Urothelium cell line (cell line): ENCODE results near the gene ZFP64.
"Not testable (repeated sequence)": the region's sequence is repeated elsewhere in the genome, so short reads cannot be mapped to it uniquely, and the experiment has no call there.

Experiments used
- DNase-seq: peaks from one replicate; pipeline ENCODE4 v3.0.0; 2011; ENCODE audit warnings: low spot score, mixed read lengths
- FAIRE-seq: peaks from 2 replicates; lab custom pipeline; 2011; peaks lifted over from hg19 to GRCh38; lab: Jason Lieb, UNC

The ZFP64 gene

DNA sequence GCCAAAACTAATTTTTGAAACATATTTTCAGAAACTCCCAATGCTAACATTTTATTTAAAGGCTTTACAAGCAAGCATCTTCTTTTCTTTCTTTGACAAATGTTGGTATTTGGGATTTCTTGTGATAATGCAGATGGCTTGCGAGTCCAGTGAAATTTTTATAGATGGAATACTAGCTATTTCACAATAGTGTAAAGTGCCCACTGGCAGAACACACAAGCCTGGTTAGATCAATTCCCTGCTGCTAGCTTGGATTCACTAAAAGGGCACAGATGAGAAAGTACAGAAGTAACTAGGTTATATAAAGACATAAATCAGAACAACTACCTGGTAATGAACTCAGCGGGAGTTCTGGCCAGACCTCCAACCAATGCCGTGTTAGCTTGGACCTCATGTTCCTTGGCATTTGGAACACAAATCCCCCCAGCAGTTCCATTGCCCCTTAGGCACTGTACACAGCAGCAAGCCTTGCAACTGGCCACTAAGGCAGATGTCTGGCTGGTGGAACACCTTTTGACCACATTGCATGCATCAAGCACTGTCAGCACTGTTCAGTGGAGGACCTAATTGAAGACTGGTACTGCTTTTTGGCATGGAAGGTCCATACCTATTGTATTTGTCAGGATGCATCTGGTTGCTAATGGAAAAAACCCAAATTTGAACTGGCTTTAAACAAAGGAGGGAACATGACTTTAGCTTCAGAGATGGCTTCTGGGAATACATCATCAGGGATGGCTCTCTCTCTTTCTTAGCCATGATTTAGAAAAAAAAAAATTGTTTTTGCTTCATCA is 15.6 kb upstream of the ZFP64 start:
- FAIRE-seq (no peak), DNase-seq (no peak)

GRCh38 chr20:52204136-52204535 is 12.6 kb upstream of the ZFP64 start:
- DNase-seq (no peak), FAIRE-seq (peak; percentile 40)

DNA sequence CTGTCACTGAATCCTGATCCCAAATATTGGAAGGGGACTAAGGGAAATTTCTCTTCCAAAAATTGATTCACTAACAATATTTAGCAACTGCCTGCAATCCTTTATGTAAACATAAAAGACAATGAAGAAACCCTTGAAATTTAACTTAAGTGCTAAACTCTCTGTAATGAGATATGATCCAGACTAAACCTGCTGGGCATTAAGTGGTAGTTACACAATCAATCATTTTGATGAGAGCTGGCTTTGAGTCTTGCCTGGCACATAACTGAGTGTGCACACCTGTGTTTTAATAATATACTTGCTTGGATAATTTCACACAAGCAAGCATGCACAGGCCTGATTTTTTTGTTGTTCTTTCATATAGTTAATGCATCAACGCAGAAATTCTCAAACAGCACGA is 9.8 kb upstream of the ZFP64 start:
- DNase-seq, result no peak

GRCh38 chr20:52200870-52201269 is 9.3 kb upstream of the ZFP64 start:
- DNase-seq (no peak), FAIRE-seq (no peak)

More for the DNA sequence above, 9.8 kb upstream of the ZFP64 start:
- no peak for FAIRE-seq

DNA sequence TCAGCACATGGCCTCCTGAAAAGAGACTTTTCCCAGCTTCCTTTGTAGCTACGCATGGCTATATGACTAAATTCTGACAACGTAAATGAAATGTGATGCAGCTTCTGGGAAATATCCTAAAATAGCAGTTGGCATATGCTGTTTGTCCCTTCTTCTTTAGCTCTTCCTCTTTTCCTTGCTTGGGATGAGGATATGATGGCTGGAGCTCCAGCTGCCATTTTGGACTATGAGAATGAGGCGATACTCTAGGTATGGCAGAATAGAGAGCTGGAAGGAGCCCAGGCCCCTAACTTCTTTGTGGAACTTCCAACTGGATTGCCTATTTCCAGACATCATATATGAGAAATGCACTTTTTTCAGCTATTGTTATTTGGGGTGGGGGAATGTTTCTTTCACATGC is 5.3 kb upstream of the ZFP64 start:
- FAIRE-seq, result no peak
- no peak for DNase-seq

DNA sequence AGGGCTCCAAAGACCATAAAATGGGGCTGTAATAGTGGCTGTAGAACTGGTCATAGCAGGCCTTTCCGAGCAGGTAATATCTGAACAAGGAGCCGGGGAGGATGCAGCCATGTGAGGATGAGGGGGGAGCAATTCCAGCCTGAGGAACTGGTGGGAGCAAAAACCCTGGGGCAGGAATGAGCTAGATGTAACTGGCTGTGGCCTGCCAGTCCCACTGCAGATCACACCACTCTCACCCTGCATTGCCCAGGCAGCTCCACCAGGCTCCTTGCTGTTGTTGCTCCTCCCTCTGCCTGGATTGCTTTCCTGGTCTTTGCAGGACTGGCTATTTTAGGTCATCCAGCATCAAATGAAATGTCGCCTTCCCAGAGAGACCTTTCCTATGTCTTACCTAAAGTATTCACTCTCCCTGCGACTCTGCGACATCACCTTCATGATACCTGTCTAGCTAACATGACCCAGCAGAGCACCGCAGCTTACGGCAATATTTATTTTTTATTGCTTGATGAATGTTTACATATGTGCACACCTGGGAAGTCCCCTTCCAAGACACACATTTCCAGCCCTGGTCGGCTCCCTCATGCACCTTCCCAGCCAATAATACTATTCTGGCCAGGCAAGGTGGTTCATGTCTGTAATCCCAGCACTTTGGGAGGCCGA is 2.4 kb upstream of the ZFP64 start:
- DNase-seq (no peak), FAIRE-seq (no peak)

DNA sequence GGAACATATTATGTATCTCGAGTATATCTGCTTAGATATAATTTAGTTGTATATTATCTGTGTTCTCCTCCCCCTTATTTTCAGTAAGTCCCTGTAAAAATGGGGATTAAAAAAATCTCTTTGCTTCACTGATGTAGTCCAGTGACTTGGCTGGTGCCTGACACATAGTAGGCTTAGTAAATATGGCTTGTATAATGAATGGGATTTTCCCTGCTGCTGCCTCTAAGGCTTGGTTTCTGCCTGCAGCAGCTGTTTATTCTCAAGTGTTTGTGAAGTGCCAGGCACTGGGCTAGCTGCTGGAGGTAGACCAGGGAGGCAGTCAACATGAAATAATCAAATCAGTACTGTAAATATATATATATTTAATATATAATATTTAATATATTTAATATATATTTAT is 1.6 kb upstream of the ZFP64 start:
- no peak for FAIRE-seq
- no peak for DNase-seq

GRCh38 chr20:52192719-52193007 is 1.1 kb upstream of the ZFP64 start:
- not testable (repeated sequence) for FAIRE-seq, DNase-seq

DNA sequence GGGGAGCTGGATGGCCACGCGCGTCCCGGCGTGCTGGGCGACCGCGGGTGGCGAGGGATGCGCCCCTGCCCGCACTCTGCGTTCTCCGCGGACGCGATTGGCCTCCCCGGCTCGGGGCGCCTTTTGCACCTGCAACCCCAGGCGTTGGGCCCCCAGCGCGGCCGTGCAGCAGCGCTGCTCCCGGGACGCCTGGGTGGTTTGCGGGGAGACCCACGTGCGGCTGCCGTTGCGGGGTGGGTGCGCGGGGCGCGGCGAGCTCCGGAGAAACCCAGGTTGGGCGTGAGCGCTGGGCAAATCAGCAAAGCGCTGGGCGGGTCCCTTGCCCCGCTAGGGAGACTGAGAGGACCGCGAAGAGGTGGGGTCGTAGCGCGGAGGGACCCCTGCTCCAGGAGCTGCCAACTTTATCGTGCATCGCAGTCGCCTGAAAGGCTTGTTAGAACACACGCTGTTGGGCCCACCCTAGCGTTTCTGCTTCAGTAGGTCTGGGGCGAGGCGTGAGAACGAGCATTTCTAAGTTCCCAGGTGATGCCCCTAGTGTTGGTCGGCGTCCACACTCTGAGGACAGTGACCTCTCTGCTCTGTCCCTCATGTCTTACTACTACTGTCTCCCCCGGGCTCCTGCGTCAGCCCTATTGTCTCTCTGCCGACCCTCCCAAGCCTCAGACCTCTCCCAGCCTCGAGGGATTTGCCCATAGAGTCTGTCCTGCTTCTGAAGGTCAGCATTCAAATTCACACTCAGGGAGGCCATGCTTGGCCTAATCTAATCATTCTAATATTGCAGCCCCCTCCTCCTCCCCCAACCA is 538 bp upstream of the ZFP64 start:
- DNase-seq (peak; percentile 81), FAIRE-seq (no peak)

GRCh38 chr20:52190437-52191131 is 995 bp downstream of the ZFP64 start:
- FAIRE-seq (no peak), DNase-seq (peak; percentile 84)

DNA sequence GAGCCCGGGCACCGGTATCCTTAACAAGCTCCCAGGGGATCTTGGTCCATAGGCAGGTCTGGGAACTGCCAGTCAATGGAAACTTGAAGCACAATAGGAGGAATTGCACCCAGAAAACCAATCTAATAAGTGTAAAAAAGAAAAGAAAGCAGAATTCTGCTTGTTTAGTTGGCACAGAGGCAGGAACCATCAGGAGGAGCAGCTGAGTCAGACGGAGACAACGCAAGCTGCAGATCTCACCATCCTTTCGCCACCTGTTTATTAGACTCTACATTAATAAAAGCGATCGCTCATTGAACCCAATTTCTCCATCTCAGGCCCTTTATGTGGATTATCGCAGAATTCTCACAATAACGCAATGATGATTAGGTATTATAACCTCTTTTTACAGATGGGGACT is 9.8 kb downstream of the ZFP64 start:
- FAIRE-seq (no peak), DNase-seq (no peak)

- no peak for FAIRE-seq
Observed at GRCh38 chr20:52180180-52180840, 11.3 kb downstream of the ZFP64 start.

DNA sequence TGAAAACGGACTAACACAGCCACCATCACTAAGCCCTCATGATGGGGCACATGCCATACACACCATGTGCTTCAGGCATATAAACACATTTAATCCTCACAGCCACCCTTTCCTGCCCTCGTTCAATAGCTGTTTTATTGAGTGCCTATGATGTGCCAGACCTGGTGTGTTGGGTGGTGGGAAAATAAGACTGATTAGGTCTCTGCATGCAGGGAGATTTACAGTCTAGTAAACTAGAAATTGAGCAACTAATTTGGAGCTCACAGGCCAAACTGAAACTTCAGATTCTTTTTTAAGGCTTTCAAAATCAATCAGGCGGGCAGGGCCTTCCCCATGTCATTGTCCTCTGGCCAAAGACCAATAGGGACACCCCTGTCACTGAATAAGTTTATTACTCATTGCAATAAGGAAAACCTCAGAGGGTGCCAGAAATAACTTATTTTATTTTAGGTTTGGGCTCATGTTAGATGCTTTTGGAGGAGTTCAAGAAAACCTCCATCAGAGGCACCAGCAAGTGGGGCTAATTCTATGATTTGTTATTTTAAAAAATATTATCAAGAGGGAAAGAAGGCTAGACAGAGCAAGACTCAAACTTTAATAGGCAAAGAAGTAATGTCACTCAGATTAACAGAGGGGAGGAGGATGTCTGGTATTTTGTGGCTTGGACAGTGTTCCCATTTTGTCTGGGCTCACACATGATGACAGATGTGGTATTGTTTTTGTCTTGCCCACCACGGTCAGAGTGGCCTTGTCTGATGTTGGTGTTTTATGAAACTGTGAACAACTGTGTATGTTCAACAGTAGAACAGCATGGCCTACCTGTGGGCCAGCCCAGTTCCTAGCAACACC is 12.0 kb downstream of the ZFP64 start:
- FAIRE-seq, result no peak
- DNase-seq, result no peak

More at GRCh38 chr20:52180180-52180840, 11.3 kb downstream of the ZFP64 start:
- DNase-seq, result no peak

DNA sequence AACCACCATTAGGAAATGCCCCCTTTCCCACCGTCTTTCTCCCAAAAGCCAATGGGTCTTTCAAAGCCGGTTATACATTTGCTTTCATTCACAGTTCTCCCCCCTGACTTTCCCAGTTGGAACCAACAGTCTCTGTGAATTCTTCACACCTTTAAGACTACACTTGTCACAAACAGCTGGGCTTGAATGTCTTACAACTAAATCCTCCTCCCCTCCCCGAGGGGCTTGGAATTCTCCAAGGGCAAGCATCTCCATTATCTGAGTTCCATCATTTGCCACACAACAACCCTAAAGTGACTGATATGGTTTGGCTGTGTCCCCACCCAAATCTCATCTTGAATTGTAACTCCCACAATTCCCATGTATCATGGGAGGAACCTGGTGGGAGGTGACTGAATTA is 12.9 kb downstream of the ZFP64 start:
- DNase-seq (no peak), FAIRE-seq (no peak)

GRCh38 chr20:52175840-52176239 is 15.7 kb downstream of the ZFP64 start:
- DNase-seq, result no peak
- no peak for FAIRE-seq

DNA sequence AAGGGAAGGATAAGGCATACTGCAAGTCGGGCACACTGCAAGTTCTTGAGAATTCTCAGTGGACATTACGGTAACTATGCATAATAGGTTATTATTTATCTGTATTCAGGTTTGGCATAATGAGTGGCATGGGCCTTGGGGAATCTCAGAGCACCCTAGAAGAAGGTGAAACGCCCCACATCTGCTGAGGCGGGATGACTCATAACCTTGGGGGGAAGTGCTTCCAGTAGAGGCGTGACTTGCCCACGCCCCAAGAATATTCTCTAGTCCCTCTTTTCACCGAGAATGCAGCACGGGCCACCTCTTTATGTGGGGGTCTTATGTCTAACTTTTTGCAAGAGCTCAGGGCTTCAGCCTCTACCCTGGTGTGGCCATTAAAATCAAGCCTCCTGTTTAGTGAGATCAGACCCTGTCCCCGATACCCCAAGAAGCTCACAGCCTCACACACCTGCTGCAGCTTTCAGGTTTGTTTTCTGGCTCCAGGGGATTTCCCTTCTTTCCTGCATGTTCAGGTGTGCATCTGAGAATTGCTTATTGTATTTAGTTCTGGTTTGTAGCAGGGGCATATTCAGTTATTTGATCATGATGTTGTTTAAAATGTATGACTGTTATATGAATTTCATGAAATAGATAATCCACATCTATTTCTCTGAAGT is 19.1 kb downstream of the ZFP64 start:
- no peak for FAIRE-seq
- no peak for DNase-seq

DNA sequence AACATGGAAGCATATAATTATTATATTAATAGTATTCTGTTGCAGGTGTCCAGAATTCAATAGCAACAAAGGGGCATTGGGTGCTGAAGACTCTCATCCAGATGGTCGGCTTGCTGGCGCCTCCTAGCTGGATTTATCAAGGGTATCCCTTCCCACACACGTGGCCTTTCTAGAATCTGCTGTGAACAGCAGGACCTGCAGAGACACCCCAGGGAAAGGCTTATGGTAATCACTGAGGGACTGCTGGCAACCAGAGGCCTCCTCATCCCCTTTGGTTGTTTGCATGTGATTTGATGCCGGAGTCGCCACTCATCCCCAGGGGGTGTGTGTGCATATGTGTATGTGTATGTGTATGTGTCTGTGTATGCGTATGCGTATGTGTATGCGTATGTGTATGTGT is 20.6 kb downstream of the ZFP64 start:
- no peak for DNase-seq
- FAIRE-seq, result peak; percentile 74

DNA sequence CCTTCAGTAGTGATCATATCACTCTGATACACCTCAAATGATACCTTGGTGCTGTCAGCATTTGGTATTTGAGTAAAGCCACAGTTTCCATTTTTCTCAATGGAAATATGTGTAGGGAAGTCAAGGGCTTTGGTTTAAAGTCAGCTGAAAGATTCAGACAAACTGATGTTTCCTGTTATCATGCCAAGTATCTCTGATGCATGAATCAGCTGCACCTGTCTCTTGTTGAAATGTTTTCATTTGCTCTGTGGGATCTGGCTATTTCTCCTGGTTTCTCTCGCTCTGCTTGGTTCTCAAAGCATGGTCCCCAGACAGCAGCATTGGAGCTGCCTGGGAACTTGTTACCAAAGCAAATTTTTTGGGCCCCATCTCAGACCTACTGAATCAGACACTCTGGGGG is 23.5 kb downstream of the ZFP64 start:
- FAIRE-seq (no peak), DNase-seq (no peak)

GRCh38 chr20:52167232-52167840 is 24.2 kb downstream of the ZFP64 start:
- DNase-seq (no peak), FAIRE-seq (no peak)
